ENCODE measurements around the gene NFE2L1. TPM values are rescaled to one million over a fixed set of nuclear protein-coding genes. Genes with fewer than 3 reads are reported as not detected.

Gene NFE2L1
- total and polyA plus RNA-seq, 2 experiments from 2014 or later, result 28.0 to 66.4 TPM

GRCh38 chr17:48047113-48047740 lies 932 bp upstream of the NFE2L1 start:
- no peak for TF ChIP-seq EZH2 (IDR thresholded peaks at IDR 0.05; ENCODE audit: insufficient read depth, poor library complexity, severe bottlenecking)
- no peak for TF ChIP-seq EZH2phosphoT487 (IDR thresholded peaks at IDR 0.05; ENCODE audit: insufficient read depth, low read depth)
- in situ Hi-C loops (cut with MboI), result no loop called here
- H3K36me3 ChIP-seq (ENCODE audit: low read depth), result peaks cover 3% of the 10 kb centered on the region; the same call in 1 of the 2 replicates
- H2AFZ ChIP-seq, result peak overlapping the region; percentile 79
- H3K9me2 ChIP-seq (ENCODE audit: insufficient read depth), result no peaks in the 10 kb centered on the region
- H3K9ac ChIP-seq, result peak overlapping the region; percentile 93
- WGBS, 2 experiments (ENCODE audit: low coverage in 1 of 2, low lambda C conversion rate in 2 of 2, missing lambda C conversion rate in 2 of 2), result 11 to 13% methylated on average over 26 of the region's 26 CpGs
- no peak for DNase-seq
- H3K4me2 ChIP-seq (ENCODE audit: unreplicated experiment), result peak overlapping the region; percentile 94
- H3K27me3 ChIP-seq (replicated peaks; ENCODE audit: insufficient read depth), result no peaks in the 10 kb centered on the region
- H3K9me3 ChIP-seq (ENCODE audit: low read depth), result no peaks in the 10 kb centered on the region
- no peaks in the 10 kb centered on the region for H4K20me1 ChIP-seq (ENCODE audit: insufficient read depth)
- peaks cover 50% of the 10 kb centered on the region for H3F3A ChIP-seq (ENCODE audit: insufficient read depth)
- H3K4me3 ChIP-seq, result peak overlapping the region; percentile 84
- peaks cover 39% of the 10 kb centered on the region for H3K4me1 ChIP-seq (ENCODE audit: insufficient read depth)
- peaks cover 50% of the 10 kb centered on the region for H3K79me2 ChIP-seq (ENCODE audit: insufficient read depth)
- H3K27ac ChIP-seq, result peak overlapping the region; percentile 91

DNA sequence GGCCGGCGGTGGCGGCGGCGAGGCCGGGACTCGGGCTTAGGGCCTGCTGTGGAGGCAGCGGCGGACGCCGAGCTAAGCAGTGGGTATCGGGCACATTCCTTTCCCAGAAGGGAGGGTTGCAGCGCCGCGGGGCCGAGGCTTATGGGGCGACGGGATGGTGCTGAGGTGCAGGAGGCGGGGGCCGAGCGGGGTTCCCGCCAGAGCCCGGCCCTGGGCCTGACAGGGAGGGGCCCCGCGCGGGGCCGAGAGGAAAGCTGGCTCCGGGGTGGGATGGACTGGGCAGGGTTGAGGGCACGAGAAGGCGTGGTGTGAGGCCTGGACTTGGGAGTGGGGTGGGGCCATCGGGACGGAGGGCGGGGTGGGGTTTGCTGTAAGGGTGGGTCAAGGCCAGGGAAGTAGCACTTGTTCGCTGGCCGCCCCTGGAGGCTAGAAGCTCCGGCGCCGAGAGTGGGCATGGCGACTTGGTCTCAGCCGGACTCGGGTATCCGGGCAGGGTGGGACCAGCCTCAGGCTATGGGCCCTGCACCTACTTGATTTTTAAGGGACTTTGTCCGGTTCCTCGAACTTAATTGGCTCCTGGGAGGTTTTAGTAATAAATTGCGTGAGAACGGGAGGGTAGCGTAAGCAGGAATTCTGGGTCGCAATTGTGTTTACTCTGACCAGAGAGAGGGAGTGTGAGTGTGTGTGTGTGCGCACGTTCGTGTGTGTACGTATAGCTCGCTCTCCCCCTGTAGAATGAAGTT lies 396 bp downstream of the NFE2L1 start:
- H3K9me2 ChIP-seq (ENCODE audit: insufficient read depth), result no peaks in the 10 kb centered on the region
- WGBS, 2 experiments (ENCODE audit: low coverage in 1 of 2, low lambda C conversion rate in 2 of 2, missing lambda C conversion rate in 2 of 2), result 1% methylated on average over 36 to 53 of the region's 53 CpGs
- H2AFZ ChIP-seq, result peak overlapping the region; percentile 27; the same call in 1 of the 2 replicates
- H3K36me3 ChIP-seq (ENCODE audit: low read depth), result peaks cover 3% of the 10 kb centered on the region; the same call in 1 of the 2 replicates
- in situ Hi-C loops (cut with MboI), result no loop called here
- H3K9ac ChIP-seq, result peak overlapping the region; percentile 93
- peak overlapping the region; percentile 91 for H3K27ac ChIP-seq
- no peaks in the 10 kb centered on the region for H4K20me1 ChIP-seq (ENCODE audit: insufficient read depth)
- peaks cover 50% of the 10 kb centered on the region for H3K4me1 ChIP-seq (ENCODE audit: insufficient read depth)
- H3K4me3 ChIP-seq, result peak overlapping the region; percentile 84
- H3K79me2 ChIP-seq (ENCODE audit: insufficient read depth), result peaks cover 63% of the 10 kb centered on the region
- H3F3A ChIP-seq (ENCODE audit: insufficient read depth), result peaks cover 60% of the 10 kb centered on the region
- H3K4me2 ChIP-seq (ENCODE audit: unreplicated experiment), result peak overlapping the region; percentile 92
- no peaks in the 10 kb centered on the region for H3K9me3 ChIP-seq (ENCODE audit: low read depth)
- TF ChIP-seq EZH2 (IDR thresholded peaks at IDR 0.05; ENCODE audit: insufficient read depth, poor library complexity, severe bottlenecking), result no peak
- no peak for TF ChIP-seq EZH2phosphoT487 (IDR thresholded peaks at IDR 0.05; ENCODE audit: insufficient read depth, low read depth)
- no peaks in the 10 kb centered on the region for H3K27me3 ChIP-seq (replicated peaks; ENCODE audit: insufficient read depth)
- peak; percentile 96 for DNase-seq

DNA sequence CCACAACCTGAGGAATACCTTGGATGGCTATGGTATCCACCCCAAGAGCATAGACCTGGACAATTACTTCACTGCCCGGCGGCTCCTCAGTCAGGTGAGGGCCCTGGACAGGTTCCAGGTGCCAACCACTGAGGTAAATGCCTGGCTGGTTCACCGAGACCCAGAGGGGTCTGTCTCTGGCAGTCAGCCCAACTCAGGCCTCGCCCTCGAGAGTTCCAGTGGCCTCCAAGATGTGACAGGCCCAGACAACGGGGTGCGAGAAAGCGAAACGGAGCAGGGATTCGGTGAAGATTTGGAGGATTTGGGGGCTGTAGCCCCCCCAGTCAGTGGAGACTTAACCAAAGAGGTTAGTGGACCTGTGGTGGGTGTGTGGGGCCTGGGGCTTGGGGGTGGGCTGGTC lies 3.1 kb downstream of the NFE2L1 start:
- Histone ChIP-seq H3K9me2 (ENCODE audit: insufficient read depth) (no peaks in the 10 kb centered on the region), H3K9me3 (ENCODE audit: low read depth) (no peaks in the 10 kb centered on the region), H3F3A (ENCODE audit: insufficient read depth) (peaks cover 51% of the 10 kb centered on the region), H4K20me1 (ENCODE audit: insufficient read depth) (no peaks in the 10 kb centered on the region), H2AFZ (no peak overlapping the region), H3K79me2 (ENCODE audit: insufficient read depth) (peaks cover 87% of the 10 kb centered on the region), H3K27me3 (replicated peaks; ENCODE audit: insufficient read depth) (no peaks in the 10 kb centered on the region), H3K4me1 (ENCODE audit: insufficient read depth) (peaks cover 76% of the 10 kb centered on the region), H3K9ac (peak overlapping the region; percentile 93), H3K36me3 (ENCODE audit: low read depth) (peaks cover 3% of the 10 kb centered on the region; the same call in 1 of the 2 replicates), H3K27ac (peak overlapping the region; percentile 91), H3K4me3 (peak overlapping the region; percentile 64), H3K4me2 (ENCODE audit: unreplicated experiment) (peak overlapping the region; percentile 92)
- WGBS, 2 experiments (ENCODE audit: low coverage in 1 of 2, low lambda C conversion rate in 2 of 2, missing lambda C conversion rate in 2 of 2), result 93% methylated on average over 10 of the region's 10 CpGs
- TF ChIP-seq EZH2 (IDR thresholded peaks at IDR 0.05; ENCODE audit: insufficient read depth, poor library complexity, severe bottlenecking) (no peak), EZH2phosphoT487 (IDR thresholded peaks at IDR 0.05; ENCODE audit: insufficient read depth, low read depth) (no peak)
- DNase-seq, result no peak
- in situ Hi-C loops (cut with MboI), result no loop called here

DNA sequence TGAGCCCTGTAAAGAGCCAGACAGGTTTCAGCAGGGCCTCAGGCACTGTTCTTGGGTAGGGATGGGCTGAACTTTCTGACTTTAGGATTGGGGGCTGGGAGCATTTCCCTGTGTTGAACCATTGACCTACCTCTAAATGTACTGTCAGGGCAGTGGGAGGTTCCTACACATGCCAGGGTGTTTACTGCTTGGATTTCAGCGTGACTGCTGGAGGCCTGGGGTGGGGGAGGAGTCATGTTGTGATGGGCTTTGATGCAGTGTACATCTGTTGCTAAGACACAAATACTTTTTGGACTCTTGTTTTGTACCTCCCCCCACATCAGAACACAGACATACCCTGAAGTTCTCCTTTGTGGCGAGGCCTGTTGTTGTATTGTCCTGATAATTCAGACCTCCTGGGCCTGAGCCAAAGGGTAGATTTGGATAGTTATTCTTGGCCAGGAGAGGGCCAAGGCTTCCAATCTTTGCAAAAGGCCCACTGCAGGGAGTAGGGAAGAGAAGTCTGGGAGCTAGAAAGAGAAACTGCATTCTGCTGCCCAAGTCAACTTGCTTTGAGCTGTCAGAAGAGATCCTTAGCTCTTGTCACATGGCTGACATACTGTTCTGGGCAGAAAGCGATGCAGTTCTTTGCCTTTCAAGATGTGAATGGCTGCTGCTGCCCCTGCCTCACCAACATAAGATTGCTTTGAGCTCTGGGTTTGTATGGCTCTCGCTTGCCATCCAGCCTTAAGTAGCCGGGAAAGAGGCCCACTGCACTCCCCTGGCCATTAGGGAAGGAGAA lies 3.7 kb downstream of the NFE2L1 start:
- peak overlapping the region; percentile 93 for H3K9ac ChIP-seq
- H4K20me1 ChIP-seq (ENCODE audit: insufficient read depth), result no peaks in the 10 kb centered on the region
- peaks cover 3% of the 10 kb centered on the region; the same call in 1 of the 2 replicates for H3K36me3 ChIP-seq (ENCODE audit: low read depth)
- TF ChIP-seq EZH2 (IDR thresholded peaks at IDR 0.05; ENCODE audit: insufficient read depth, poor library complexity, severe bottlenecking), result no peak
- no peak for TF ChIP-seq EZH2phosphoT487 (IDR thresholded peaks at IDR 0.05; ENCODE audit: insufficient read depth, low read depth)
- no peak overlapping the region for H2AFZ ChIP-seq
- H3K4me1 ChIP-seq (ENCODE audit: insufficient read depth), result peaks cover 71% of the 10 kb centered on the region
- no peaks in the 10 kb centered on the region for H3K9me3 ChIP-seq (ENCODE audit: low read depth)
- whole genome bisulfite sequencing, 2 experiments (ENCODE audit: low coverage in 1 of 2, low lambda C conversion rate in 2 of 2, missing lambda C conversion rate in 2 of 2), result 25 to 32% methylated on average over 5 of the region's 5 CpGs
- H3K4me2 ChIP-seq (ENCODE audit: unreplicated experiment), result peak overlapping the region; percentile 92
- H3K9me2 ChIP-seq (ENCODE audit: insufficient read depth), result no peaks in the 10 kb centered on the region
- DNase-seq, result peak; percentile 87
- in situ Hi-C loops (cut with MboI), result no loop called here
- peak overlapping the region; percentile 64 for H3K4me3 ChIP-seq
- peaks cover 46% of the 10 kb centered on the region for H3F3A ChIP-seq (ENCODE audit: insufficient read depth)
- H3K79me2 ChIP-seq (ENCODE audit: insufficient read depth), result peaks cover 86% of the 10 kb centered on the region
- no peaks in the 10 kb centered on the region for H3K27me3 ChIP-seq (replicated peaks; ENCODE audit: insufficient read depth)
- peak overlapping the region; percentile 91 for H3K27ac ChIP-seq
